ENCODE data around the gene STH. TPM values are rescaled to one million over a fixed set of nuclear protein-coding genes. Genes with fewer than 3 reads are reported as not detected.

The STH gene
- total and polyA plus RNA-seq, 9 of the 15 experiments (the other 6 are each of a cell fraction or from before 2014, with no cell fraction given), result not detected

DNA sequence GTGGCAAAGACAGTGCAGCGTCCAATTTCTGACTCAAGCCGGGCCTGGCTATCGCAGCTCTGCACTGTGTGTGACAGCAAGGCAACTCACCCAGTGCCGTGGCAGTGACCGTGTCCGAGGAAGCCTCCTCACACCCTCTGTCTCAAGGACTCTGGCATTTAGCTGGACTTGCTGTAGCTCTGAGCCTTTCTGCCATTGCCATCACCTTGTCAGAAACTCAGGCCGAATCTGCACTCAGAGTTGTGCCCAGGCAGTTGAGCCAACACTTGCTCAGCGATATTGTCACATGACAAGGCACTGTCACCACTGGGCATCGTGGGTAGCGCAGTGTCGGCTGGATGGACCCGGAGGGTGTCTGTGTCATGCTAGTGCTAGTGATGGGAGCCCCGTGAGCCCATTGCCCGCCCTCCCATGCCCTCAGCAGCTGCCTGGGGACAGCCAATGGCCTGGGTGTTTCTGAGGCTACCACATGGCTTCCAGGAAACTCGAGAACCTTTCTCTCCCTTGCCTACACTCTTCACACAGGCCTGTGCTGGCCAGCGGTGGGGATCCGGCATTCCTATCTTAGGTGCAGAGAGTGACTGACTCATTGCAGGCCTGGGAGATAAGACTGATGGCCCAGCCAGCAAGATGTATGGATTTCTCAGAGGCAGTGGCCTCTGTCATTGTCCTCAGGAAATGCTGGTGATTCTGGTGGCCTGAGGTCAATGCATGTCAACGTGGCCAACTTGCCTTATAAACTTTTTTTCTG is 22.1 kb upstream of the STH start (continued):
- TF ChIP-seq POLR2A (conservative IDR thresholded peaks at IDR 0.05), result peak; percentile 51; the same call in 1 of the 2 replicates
- peak; percentile 59 for TF ChIP-seq KDM5B (IDR thresholded peaks at IDR 0.05; ENCODE audit: insufficient replicate concordance, low read depth, low read length)
- no peak for TF ChIP-seq ZNF431 (CRISPR knock-in tag; IDR thresholded peaks at IDR 0.05)
- TF ChIP-seq, protein P1, sequence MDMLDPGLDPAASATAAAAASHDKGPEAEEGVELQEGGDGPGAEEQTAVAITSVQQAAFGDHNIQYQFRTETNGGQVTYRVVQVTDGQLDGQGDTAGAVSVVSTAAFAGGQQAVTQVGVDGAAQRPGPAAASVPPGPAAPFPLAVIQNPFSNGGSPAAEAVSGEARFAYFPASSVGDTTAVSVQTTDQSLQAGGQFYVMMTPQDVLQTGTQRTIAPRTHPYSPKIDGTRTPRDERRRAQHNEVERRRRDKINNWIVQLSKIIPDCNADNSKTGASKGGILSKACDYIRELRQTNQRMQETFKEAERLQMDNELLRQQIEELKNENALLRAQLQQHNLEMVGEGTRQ (CRISPR knock-in tag; IDR thresholded peaks at IDR 0.05), result peak; percentile 48; the same call in 1 of the 2 replicates
- TF ChIP-seq, protein P2, sequence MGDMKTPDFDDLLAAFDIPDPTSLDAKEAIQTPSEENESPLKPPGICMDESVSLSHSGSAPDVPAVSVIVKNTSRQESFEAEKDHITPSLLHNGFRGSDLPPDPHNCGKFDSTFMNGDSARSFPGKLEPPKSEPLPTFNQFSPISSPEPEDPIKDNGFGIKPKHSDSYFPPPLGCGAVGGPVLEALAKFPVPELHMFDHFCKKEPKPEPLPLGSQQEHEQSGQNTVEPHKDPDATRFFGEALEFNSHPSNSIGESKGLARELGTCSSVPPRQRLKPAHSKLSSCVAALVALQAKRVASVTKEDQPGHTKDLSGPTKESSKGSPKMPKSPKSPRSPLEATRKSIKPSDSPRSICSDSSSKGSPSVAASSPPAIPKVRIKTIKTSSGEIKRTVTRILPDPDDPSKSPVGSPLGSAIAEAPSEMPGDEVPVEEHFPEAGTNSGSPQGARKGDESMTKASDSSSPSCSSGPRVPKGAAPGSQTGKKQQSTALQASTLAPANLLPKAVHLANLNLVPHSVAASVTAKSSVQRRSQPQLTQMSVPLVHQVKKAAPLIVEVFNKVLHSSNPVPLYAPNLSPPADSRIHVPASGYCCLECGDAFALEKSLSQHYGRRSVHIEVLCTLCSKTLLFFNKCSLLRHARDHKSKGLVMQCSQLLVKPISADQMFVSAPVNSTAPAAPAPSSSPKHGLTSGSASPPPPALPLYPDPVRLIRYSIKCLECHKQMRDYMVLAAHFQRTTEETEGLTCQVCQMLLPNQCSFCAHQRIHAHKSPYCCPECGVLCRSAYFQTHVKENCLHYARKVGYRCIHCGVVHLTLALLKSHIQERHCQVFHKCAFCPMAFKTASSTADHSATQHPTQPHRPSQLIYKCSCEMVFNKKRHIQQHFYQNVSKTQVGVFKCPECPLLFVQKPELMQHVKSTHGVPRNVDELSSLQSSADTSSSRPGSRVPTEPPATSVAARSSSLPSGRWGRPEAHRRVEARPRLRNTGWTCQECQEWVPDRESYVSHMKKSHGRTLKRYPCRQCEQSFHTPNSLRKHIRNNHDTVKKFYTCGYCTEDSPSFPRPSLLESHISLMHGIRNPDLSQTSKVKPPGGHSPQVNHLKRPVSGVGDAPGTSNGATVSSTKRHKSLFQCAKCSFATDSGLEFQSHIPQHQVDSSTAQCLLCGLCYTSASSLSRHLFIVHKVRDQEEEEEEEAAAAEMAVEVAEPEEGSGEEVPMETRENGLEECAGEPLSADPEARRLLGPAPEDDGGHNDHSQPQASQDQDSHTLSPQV (IDR thresholded peaks at IDR 0.05), result peak; percentile 99
- TF ChIP-seq SIX5 (IDR thresholded peaks at IDR 0.05; ENCODE audit: borderline replicate concordance in 1 of 2, insufficient read depth in 1 of 2, low read depth in 1 of 2, low read length in 2 of 2), result no peak
- peak; percentile 79 for TF ChIP-seq MAFG (tag; conservative IDR thresholded peaks at IDR 0.05)
- peak; percentile 21 to 81; a peak in 1 of 4 replicates for TF ChIP-seq TBL1XR1 (IDR thresholded peaks at IDR 0.05; ENCODE audit: low read length in 2 of 2)
- 0 out of 2 replicates have a peak, but pooled peaks have one; percentile 40 for TF ChIP-seq ZNF133 (CRISPR knock-in tag; IDR thresholded peaks at IDR 0.05)
- TF ChIP-seq, protein P3, sequence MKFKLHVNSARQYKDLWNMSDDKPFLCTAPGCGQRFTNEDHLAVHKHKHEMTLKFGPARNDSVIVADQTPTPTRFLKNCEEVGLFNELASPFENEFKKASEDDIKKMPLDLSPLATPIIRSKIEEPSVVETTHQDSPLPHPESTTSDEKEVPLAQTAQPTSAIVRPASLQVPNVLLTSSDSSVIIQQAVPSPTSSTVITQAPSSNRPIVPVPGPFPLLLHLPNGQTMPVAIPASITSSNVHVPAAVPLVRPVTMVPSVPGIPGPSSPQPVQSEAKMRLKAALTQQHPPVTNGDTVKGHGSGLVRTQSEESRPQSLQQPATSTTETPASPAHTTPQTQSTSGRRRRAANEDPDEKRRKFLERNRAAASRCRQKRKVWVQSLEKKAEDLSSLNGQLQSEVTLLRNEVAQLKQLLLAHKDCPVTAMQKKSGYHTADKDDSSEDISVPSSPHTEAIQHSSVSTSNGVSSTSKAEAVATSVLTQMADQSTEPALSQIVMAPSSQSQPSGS (CRISPR knock-in tag; IDR thresholded peaks at IDR 0.05), result no peak
- TF ChIP-seq NBN (IDR thresholded peaks at IDR 0.05; ENCODE audit: low read depth), result peak; percentile 76
- TF ChIP-seq, protein P4, sequence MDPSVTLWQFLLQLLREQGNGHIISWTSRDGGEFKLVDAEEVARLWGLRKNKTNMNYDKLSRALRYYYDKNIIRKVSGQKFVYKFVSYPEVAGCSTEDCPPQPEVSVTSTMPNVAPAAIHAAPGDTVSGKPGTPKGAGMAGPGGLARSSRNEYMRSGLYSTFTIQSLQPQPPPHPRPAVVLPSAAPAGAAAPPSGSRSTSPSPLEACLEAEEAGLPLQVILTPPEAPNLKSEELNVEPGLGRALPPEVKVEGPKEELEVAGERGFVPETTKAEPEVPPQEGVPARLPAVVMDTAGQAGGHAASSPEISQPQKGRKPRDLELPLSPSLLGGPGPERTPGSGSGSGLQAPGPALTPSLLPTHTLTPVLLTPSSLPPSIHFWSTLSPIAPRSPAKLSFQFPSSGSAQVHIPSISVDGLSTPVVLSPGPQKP (CRISPR knock-in tag; IDR thresholded peaks at IDR 0.05), result no peak
- no peak for TF ChIP-seq TARDBP (IDR thresholded peaks at IDR 0.05)
- TF ChIP-seq HIVEP1 (CRISPR knock-in tag; IDR thresholded peaks at IDR 0.05), result 0 out of 2 replicates have a peak, but pooled peaks have one; percentile 15
- TF ChIP-seq TSC22D4 (tag; IDR thresholded peaks at IDR 0.05), result no peak
- peak; percentile 96 for TF ChIP-seq ARID1B (IDR thresholded peaks at IDR 0.05)
- TF ChIP-seq, protein P5, sequence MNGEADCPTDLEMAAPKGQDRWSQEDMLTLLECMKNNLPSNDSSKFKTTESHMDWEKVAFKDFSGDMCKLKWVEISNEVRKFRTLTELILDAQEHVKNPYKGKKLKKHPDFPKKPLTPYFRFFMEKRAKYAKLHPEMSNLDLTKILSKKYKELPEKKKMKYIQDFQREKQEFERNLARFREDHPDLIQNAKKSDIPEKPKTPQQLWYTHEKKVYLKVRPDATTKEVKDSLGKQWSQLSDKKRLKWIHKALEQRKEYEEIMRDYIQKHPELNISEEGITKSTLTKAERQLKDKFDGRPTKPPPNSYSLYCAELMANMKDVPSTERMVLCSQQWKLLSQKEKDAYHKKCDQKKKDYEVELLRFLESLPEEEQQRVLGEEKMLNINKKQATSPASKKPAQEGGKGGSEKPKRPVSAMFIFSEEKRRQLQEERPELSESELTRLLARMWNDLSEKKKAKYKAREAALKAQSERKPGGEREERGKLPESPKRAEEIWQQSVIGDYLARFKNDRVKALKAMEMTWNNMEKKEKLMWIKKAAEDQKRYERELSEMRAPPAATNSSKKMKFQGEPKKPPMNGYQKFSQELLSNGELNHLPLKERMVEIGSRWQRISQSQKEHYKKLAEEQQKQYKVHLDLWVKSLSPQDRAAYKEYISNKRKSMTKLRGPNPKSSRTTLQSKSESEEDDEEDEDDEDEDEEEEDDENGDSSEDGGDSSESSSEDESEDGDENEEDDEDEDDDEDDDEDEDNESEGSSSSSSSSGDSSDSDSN (IDR thresholded peaks at IDR 0.05; ENCODE audit: borderline replicate concordance in 1 of 2, low read depth in 2 of 2, low read length in 2 of 2), result peak in 1 of 2 experiments; percentile 85; a peak in 2 of 4 replicates

Measured in K562 (cell line).